HCT116 (cell line): ENCODE results near the gene PROSER2. TPM values are rescaled to one million over a fixed set of nuclear protein-coding genes. Genes with fewer than 3 reads are reported as not detected.

ENCODE experiments used
- ATAC-seq: fragments of 200-7000 bp; cut with Tn5 transposase; 2 replicates; pipeline ENCODE4 v1.9.1; 2020; ENCODE audit warnings: mild to moderate bottlenecking, moderate library complexity
- BruUV-seq: library from RNA; stranded (reverse); fragments of 400-500 nt; replicated peaks from 2 replicates; lab custom pipeline; 2021; lab: Mats Ljungman, UMichigan
- CTCF ChIA-PET: fragments of 300-600 bp; sonication (Branson Sonifier 250); formaldehyde crosslinking; loops from one replicate; lab custom pipeline; 2021; ENCODE audit warnings: antibody characterized with exemption; lab: Charles Lee
- POLR2A ChIA-PET: fragments of 300-600, 350-600 bp; sonication (Branson Sonifier 250); formaldehyde crosslinking; loops from one replicate; lab custom pipeline; 2021; ENCODE audit warnings: antibody characterized with exemption; lab: Charles Lee
- RAD21 ChIA-PET, 2 experiments: fragments of 300-600 bp; sonication (Branson Sonifier 250); formaldehyde crosslinking; loops; one replicate each; lab custom pipeline; 2023; ENCODE audit warnings: low total read pairs in 2 of 2; ENCODE audit not compliant: uncharacterized antibody in 2 of 2, unreplicated experiment in 2 of 2, low non-redundant PET in 1 of 2; lab: Charles Lee
- DNase-seq: peaks from one replicate; pipeline ENCODE4 v3.0.0-alpha.2; 2010; ENCODE audit warnings: low read depth, low spot score
- H2AFZ ChIP-seq: fragments of 200-600 bp; shearing (Covaris generic), sonication (generic); 2 replicates; pipeline ENCODE4 v1.6.1; 2017; ENCODE audit warnings: low read depth, mixed run types, mixed read lengths, antibody characterized with exemption, low read length; ENCODE audit not compliant: poor library complexity, severe bottlenecking
- H3K27ac ChIP-seq: 2 replicates; pipeline ENCODE4 v1.5.1; 2012; ENCODE audit warnings: low read depth, low read length
- H3K27me3 ChIP-seq: fragments of 200-600 bp; sonication (generic); 2 replicates; pipeline ENCODE4 v1.6.1; 2016; ENCODE audit warnings: mixed run types, low read length, mixed read lengths; ENCODE audit not compliant: insufficient read depth
- H3K36me3 ChIP-seq, 2 experiments: fragments of 200-500 bp in 1 of 2; fragments of 200-600 bp in 1 of 2; sonication (Bioruptor generic) in 1 of 2; sonication (generic) in 1 of 2; 2 replicates each; pipeline versions ENCODE4 v1.5.1 to v1.6.1; 2014 to 2016; ENCODE audit warnings: low read length in 2 of 2, inconsistent platforms in 1 of 2, mixed read lengths in 1 of 2, mixed run types in 1 of 2; ENCODE audit not compliant: insufficient read depth in 2 of 2, control insufficient read depth in 1 of 2
- H3K4me1 ChIP-seq, 2 experiments: fragments of 200-600 bp in 1 of 2; sonication (generic) in 1 of 2; 2 replicates each; pipeline versions ENCODE4 v1.5.1 to v1.6.1; 2012 to 2017; ENCODE audit warnings: low read length in 2 of 2, inconsistent platforms in 1 of 2, mild to moderate bottlenecking in 1 of 2, mixed read lengths in 1 of 2, mixed run types in 1 of 2, moderate library complexity in 1 of 2; ENCODE audit not compliant: insufficient read depth in 2 of 2, control insufficient read depth in 1 of 2
- H3K4me2 ChIP-seq: fragments of 200-600 bp; sonication (generic); 2 replicates; pipeline ENCODE4 v1.6.1; 2017; ENCODE audit warnings: mixed run types, low read length, mixed read lengths
- H3K4me3 ChIP-seq, 2 experiments: fragments of 200-600 bp in 1 of 2; sonication (generic) in 1 of 2; replicated peaks in 1 of 2; 2 replicates each; pipeline ENCODE4 v1.5.1; 2011 to 2016; ENCODE audit warnings: low read length in 2 of 2, control low read depth in 1 of 2, low read depth in 1 of 2, mild to moderate bottlenecking in 1 of 2, mixed read lengths in 1 of 2, mixed run types in 1 of 2
- H3K79me2 ChIP-seq: fragments of 200-600 bp; sonication (generic); 2 replicates; pipeline ENCODE4 v1.6.1; 2017; ENCODE audit warnings: mild to moderate bottlenecking, mixed run types, low read length, moderate library complexity, mixed read lengths; ENCODE audit not compliant: insufficient read depth
- H3K9ac ChIP-seq: fragments of 200-600 bp; sonication (generic); 2 replicates; pipeline ENCODE4 v1.6.1; 2016; ENCODE audit warnings: low read length, mixed read lengths
- H3K9me2 ChIP-seq: fragments of 200-600 bp; sonication (generic), shearing (Covaris generic); 2 replicates; pipeline ENCODE4 v1.6.1; 2017; ENCODE audit warnings: mixed run types, mild to moderate bottlenecking, moderate library complexity; ENCODE audit not compliant: insufficient read depth
- H3K9me3 ChIP-seq, 2 experiments: fragments of 200-500 bp in 1 of 2; fragments of 200-600 bp in 1 of 2; sonication (Bioruptor generic) in 1 of 2; sonication (generic) in 1 of 2; 2 replicates each; pipeline ENCODE4 v1.6.1; 2014 to 2017; ENCODE audit warnings: low read length in 2 of 2, mixed read lengths in 2 of 2, inconsistent platforms in 1 of 2, low read depth in 1 of 2, mild to moderate bottlenecking in 1 of 2, mixed run types in 1 of 2, moderate library complexity in 1 of 2; ENCODE audit not compliant: control insufficient read depth in 1 of 2, insufficient read depth in 1 of 2
- H4K20me1 ChIP-seq: fragments of 200-600 bp; sonication (generic), shearing (Covaris generic); 2 replicates; pipeline ENCODE4 v1.6.1; 2017; ENCODE audit warnings: mixed run types, mild to moderate bottlenecking, moderate library complexity; ENCODE audit not compliant: insufficient read depth
- ZFX ChIP-seq: fragments of 450-650 bp; IDR thresholded peaks from 2 replicates; pipeline ENCODE4 v1.6.1; 2017
- ZNF274 ChIP-seq: fragments of 200-500 bp; sonication (Bioruptor generic); IDR thresholded peaks from 2 replicates; pipeline ENCODE4 v1.6.1; 2014; ENCODE audit warnings: mild to moderate bottlenecking, low read depth, low read length, inconsistent platforms
- intact Hi-C: fragments of 100-400 bp; cut with micrococcal nuclease; formaldehyde crosslinking; loops from 2 replicates; pipeline ENCODE4 v1.10.0; 2022
- total RNA-seq: library from RNA; stranded (reverse); gene quantifications from one replicate; pipeline ENCODE4 v1.2.1, GENCODE V29; 2021; ENCODE audit not compliant: unreplicated experiment

PROSER2 gene
- total RNA-seq, 1 experiment from 2014 or later: 46.2 TPM

- TF ChIP-seq ZNF274: no peak
These were observed 57.2 kb downstream of the PROSER2 start (continued) for GRCh38 chr10:11880151-11881029.

GRCh38 chr10:11881030-11881476 lies 57.9 kb downstream of the PROSER2 start:
- H3K4me3 ChIP-seq: no peak overlapping the region
- ATAC-seq (no peak), DNase-seq (no peak)
- peak overlapping the region; percentile 63 for H3K4me2 ChIP-seq
- peak; percentile 74; the same call in 1 of the 2 replicates for TF ChIP-seq ZFX
- TF ChIP-seq ZNF274: no peak
- H3K9me3 ChIP-seq: no peaks in the 10 kb centered on the region
- RAD21 ChIA-PET: interaction anchor here (1.1 to 2.1 kb wide), 3 partner anchors 98 to 106 kb away, joined by 3 to 6 read pairs (median 5); no protein-coding TSS in a partner anchor
- no peaks in the 10 kb centered on the region for H3K79me2 ChIP-seq
- peak overlapping the region; percentile 85 for H3K27ac ChIP-seq
- H2AFZ ChIP-seq: no peak overlapping the region
- no peaks in the 10 kb centered on the region for H3K9me2 ChIP-seq
- POLR2A ChIA-PET: interaction anchor here (0.7 to 1.7 kb wide), 5 partner anchors 12 to 1210 kb away, joined by 3 to 10 read pairs (median 5); no protein-coding TSS in a partner anchor
- no peaks in the 10 kb centered on the region for H3K27me3 ChIP-seq
- H3K36me3 ChIP-seq: no peaks in the 10 kb centered on the region
- peaks cover 38 to 87% of the 10 kb centered on the region in 2 experiments for H3K4me1 ChIP-seq
- H3K9ac ChIP-seq: peak overlapping the region; percentile 73
- H4K20me1 ChIP-seq: no peaks in the 10 kb centered on the region
- CTCF ChIA-PET: interaction anchor here (0.8 to 1.8 kb wide), 3 partner anchors 105 to 153 kb away, joined by 3 to 18 read pairs (median 3); no protein-coding TSS in a partner anchor
- intact Hi-C loops: loop anchor here (1.0 kb wide), 1 partner anchor 105 kb away; no protein-coding TSS in a partner anchor
- BruUV-seq: TSS peak; percentile 87
